Dermis blood vessel endothelial cell (primary cell): Measurements from ENCODE around the gene TXNDC8. TPM values are rescaled to one million over a fixed set of nuclear protein-coding genes. Genes with fewer than 3 reads are reported as not detected.
"Not testable (repeated sequence)": the region's sequence is repeated elsewhere in the genome, so short reads cannot be mapped to it uniquely, and the experiment has no call there.

ENCODE experiments used
- DNase-seq: peaks from one replicate; pipeline ENCODE4 v3.0.0; 2010
- total RNA-seq: library from RNA; depleted of rRNA; stranded (reverse); fragments of >200 nt; gene quantifications from 2 replicates; pipeline ENCODE4 v1.2.3, GENCODE V29; 2014

TXNDC8 gene
- total RNA-seq = not detected in 2 replicates

DNA sequence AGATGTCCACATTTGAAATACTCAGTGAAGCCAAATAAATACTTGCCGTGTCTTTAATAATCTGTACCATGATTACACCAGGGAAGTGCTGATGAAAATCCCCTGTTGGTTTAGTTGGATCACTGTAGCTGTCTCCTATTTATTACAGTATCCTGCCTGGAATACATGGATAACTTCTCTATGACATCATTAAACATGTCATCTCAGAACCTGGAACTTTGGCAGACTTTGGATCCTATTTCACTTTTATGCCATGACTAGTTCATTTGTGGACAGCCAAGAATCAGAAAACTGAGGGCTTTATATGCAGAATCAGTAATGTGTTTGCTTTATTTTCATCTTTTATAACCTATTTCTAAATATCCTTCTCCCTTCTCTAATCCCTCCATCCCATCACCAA lies at the start of gene TXNDC8:
Gene TXNDC8 (minus strand): TSS at position 137 of the 400 bp plus-strand sequence.
- DNase-seq = no peak

DNA sequence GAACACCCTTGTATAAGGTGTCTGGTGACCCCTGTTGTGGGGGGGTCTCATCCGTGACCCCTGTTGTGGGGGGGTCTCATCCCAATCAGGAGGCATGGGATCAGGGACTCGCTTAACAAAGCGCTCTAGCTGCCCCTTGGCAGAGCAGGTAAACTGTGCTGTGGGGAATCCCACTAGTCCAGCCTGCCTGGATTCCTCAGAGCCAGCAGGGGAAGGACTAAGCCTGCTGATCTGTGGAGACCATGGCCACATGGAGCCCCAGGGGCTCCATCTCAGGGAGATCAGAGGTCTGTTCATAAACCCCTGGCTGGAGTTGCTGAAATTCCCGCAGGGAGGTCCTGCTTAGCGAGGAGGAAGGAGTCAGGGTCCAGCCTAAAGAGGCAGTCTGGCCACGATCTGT lies 45.8 kb upstream of the TXNDC8 start:
- no peak for DNase-seq

DNA sequence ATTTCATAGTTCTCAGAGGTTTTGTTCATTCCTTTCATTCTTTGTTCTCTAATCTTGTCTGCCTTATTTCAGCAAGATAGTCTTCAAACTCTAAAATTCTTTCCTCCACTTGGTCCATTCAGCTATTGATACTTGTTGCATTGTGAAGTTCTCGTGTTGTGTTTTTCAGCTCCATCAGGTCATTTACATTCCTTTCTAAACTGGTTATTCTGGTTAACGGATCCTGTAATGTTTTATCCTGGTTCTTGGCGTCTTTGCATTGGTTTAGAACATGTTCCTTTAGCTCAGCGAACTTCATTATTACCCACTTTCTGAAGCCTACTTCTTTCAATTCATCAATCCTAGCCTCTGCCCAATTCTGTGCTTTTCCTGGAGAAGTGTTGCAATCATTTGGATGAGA lies 45.1 kb upstream of the TXNDC8 start:
- DNase-seq = no peak

DNA sequence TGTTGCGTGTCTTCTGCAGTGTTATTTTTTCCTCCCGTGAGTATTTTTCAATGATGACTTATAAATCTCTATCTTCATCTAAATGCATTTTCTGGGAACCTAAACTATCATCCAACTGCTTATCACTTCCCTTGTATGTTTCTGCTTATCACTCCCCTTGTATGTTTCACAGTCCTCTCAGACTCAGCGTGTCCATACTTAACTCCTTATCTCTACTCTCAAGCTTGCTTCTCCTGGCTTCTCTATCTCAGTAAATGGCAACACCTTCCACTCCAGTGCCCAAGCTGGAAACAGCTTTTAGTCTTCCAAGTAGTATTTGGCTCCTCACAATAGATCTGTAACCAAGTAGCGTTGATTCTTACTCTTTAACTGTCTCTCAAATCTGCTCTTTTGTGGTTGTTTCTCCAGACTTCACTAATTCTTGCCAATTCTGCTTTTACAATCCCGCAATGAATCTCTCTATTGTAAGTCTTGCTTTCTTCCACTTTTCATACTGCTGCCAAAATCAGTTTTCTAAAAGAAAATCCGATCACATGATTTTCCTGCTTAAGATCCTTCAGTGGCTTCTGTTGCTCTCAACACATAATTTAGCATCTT lies 33.8 kb upstream of the TXNDC8 start:
- DNase-seq = no peak

DNA sequence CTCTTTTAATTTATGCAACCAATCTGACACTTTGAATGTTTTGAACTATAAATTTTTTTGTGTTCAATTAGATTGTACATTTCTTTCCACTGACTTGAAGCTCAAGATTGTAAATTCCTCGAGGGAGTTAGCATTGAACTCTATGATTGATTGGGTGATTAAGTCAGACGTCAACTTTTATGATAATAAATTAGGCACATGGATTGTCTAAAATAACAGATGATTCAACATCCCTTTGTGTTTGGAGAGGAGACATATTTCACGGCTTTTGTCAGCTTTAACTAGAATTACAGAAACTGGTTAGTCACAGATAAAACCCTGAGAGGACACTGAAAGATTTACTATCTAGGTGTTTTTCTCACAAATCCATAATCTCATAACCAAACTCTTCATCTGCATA lies 32.7 kb upstream of the TXNDC8 start:
- no peak for DNase-seq

DNA sequence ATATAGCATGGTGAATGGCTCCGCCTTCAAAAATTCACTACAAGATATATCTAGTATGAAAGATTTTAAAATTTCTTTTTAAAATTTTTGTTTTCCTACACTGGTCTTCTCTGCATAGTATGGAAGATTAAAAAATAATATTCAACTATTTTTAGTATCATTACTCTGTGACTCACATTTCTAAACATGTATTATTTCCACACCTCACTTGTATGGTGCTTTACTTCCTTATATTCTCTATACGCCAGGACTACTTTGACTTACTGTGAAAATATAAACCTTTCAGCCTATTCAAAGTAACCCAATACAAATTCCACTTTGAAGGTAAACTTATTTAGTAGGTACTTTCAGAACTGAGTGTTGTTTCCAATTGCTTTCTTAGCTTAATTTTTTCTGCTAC lies 26.8 kb upstream of the TXNDC8 start:
- no peak for DNase-seq

DNA sequence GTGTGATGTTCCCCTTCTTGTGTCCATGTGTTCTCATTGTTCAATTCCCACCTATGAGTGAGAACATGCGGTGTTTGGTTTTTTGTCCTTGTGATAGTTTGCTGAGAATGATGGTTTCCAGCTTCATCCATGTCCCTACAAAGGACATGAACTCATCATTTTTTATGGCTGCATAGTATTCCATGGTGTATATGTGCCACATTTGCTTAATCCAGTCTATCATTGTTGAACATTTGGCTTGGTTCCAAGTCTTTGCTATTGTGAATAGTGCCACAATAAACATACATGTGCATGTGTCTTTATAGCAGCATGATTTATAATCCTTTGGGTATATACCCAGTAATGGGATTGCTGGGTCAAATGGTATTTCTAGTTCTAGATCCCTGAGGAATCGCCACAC lies 21.3 kb upstream of the TXNDC8 start:
- DNase-seq = not testable (repeated sequence)

DNA sequence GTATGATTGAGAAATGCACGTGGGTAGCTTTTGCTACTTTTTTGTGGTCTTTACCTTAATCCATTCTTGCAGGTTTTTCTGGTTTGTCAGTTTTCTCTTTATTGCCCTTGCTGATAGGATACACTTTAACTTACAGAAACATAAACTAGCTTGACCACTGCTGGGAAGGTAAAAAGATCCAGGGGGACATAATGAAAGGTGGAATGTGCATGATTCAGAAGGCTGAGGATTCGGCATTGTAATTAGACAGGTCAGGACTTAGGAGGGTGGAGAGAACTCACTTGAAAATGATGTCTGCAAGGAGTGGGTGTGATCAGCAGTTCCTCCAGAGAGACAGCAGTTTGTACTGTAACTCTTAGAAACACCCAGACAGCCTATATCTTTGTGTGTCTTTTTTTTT lies 19.8 kb upstream of the TXNDC8 start:
- no peak for DNase-seq

DNA sequence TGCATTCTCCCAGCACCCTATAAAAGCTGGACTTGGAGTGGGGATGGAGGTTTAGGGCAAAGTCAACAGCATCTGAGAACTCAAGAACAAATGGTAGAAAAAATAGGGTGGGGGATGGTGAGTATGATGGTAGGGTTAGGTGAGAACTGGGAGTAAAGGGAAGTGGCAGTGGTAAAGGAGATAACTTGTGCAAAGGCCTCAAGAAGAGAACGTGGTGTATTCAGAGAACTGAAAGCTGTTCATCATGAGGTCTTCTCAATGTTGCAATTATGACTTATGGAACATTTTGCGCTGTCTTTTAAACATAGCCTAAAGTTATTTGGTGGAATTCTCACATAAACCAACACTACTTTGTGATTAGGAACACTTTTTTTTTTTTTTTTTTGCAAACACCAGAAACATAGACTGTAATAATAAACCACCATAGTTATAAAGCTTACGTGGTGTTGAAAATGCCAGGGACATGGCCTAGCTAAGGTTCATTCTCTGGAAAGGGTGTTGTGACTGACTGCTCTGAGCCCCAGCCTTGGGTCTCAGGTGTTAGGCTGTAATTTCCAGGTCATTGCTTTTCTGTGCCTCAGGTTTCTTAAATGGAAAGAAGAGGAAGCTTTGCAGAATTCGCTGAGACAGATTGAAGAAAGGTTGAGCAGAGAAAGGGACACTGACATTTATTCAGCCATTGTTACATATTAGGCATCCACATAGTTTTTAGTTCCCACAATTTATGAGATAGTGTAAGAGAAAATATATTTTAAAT lies 19.2 kb upstream of the TXNDC8 start:
- no peak for DNase-seq

DNA sequence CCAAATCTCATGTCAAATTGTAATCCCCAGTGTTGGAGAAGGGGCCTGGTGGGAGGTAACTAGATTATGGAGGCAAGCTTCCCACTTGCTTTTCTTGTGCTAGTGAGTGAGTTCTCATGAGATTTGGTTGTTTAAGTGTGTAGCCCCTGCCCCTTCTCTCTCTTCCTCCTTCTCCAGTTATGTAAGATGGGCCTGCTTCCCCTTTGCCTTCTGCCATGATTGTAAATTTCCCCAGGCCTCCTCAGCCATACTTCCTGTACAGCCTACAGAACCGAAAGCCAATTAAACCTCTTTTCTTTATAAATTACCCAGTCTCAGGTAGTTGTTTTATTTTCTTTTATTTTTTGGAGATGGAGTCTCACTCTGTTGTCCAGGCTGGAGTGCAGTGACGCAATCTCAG lies 18.2 kb upstream of the TXNDC8 start:
- no peak for DNase-seq

DNA sequence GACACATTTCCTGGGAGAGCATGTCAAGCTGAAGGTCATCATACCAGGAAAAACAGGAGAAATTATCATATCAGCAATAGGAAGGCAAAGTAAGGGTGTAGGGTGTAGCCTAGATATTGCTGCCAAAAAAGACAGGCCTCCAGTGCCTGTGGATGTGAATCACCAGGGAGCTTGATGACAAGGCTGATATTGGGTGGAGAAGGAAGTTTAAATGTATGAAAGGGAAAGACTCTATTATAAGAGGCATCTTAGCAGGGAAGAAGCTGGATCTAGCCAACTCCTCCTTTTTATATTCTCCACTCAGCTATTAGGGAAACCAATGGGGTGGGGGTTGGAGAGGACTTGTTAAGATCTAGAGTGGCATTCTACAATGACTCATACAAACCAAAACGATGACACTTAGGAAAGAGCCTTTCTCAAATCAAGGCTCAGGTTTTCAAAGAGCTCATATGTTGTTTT lies 13.4 kb upstream of the TXNDC8 start:
- no peak for DNase-seq

DNA sequence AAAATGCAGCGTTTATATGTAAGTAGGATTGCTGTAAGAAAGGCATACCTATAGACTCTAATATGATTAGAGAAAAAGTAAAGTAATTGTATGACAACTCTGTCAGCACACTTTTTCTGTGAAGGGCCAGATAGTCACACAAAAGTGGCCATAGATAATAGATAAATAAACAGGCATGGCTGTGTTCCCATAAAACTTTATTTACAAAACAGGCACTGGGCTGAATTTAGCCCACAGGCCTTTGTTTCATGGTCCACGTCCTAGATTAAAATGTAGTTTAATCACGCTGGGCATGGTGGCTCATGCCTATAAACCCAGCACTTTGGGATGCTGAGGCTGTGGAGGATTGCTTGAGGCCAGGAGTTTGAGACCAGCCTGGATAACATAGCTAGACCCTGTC lies 8.7 kb upstream of the TXNDC8 start:
- DNase-seq = no peak

DNA sequence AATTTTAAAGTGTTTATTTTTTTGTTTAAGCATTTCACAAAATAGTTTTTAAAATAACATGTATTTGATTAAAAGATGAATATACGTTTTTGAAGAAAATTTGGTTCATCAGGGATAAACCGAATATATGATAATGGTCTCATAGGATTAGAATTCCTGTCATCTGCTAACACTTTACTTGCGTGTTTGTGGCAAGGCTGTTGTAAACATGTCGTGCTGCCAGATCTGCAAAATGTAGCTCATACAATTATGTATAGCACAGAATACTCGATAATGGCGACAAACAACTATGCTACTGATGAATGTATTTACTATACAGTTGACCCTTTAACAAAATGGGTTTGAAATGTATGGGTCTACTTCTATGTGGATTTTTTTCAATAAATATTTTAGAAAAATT lies 7.2 kb upstream of the TXNDC8 start:
- no peak for DNase-seq

DNA sequence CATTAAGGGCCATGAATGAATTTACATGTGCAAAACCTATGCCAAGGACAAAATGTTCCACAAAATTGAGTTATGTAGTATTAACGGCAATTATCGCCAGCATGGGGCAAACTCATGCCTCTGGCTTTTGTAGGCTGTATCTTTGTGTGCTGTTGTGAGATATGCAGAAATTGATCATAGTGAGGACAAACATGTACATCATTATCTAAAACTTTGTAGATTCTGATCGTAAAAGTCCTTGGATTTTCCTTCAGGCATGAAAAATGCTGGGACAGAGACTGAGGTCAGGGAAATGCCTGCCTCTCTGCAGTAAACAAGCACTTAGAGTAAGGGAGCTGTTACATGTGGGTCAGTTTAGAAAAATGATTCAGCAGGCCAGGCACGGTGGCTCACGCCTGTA lies 5.9 kb upstream of the TXNDC8 start:
- no peak for DNase-seq

DNA sequence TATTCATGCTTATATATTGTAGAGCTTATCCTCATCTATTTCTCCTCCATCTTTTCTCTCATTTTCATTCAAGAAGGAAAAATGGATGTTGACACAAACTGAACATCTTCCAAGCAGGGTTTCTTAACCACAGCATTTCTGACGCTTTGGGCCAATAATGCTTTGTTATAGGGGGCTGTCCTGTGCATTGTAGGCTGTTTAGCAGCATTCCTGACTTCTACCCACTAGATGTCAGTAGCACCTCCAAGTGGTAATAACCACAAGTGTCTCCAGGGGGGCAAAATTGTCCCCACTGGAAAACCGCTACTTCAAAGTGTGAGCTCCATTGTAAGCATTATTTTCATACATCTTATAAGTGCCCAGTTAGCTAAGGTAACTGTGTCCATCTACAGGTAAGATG lies 2.6 kb upstream of the TXNDC8 start:
- peak; percentile 7 for DNase-seq

DNA sequence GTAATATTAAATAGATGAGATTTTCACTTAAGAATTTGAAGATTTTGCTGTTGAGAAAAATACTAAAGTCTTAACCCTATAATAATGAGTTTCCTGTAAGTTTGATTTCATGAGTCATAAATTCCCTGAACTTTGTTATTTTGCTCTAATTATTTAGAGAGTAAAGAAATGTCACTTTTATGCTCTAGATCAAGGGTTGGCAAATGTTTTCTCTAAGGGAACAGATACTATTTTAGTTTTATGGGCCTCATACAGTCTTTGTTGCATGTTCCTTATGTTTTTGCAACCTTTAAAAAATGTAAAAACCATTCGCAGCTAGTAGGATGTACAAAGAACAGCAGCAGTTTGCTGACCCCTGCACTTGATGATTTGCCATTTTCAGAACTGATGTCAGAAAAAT lies 480 bp upstream of the TXNDC8 start:
- no peak for DNase-seq

DNA sequence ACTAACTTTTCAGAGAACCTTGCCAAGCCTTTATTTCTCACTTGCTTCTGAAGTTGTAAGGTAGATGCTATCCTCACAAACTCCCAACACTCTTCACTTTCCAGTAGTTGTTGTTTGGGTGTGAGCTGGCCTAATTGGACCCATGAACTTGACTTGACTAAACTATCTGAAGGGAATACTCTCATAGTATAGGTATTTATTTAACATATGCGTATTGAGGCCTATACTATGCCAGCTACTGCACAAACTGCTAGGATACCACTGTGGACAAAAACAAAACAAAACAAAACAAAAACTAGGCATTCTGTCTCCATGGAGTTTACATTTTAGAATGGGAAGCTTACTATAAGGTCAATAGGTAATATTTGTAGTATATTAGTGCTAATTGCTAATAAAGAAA lies 1.3 kb downstream of the TXNDC8 start:
- no peak for DNase-seq

DNA sequence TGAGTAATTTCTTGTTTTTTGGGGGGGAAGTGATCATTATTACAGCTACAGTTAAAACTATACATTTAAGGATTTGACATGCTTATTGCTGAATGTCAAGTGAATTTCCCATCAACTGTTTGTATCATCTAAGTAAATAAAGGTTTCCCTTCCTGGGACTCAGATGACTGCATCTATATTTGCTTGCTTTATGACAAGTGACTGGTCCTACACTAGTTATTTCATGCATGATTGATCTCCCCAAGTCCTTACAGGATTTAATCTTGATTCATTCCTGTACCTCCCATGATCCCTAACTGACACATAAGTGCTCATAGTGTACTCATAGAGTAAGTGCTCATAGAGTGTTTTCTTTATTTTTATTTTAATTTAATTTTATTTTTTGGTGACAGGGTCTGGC lies 2.8 kb downstream of the TXNDC8 start:
- DNase-seq = no peak

DNA sequence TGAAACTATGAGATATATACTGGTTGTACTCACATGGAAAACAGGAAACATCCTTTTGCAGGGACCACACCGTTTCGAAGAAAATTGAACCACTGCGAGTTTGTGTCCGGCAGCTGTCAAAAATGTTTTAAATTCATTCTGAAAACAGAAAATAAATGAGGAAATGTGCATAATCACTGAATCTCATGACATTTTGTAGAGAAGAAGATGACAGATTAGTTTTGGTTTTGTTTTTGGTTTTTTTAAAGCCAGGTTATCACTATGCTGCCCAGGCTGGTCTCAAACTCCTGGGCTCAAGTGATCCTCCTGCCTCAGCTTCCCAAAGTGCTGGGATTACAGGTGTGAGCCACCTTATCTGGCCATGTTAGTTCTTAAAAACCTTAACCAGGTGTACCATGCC lies 3.5 kb downstream of the TXNDC8 start:
- DNase-seq = no peak

DNA sequence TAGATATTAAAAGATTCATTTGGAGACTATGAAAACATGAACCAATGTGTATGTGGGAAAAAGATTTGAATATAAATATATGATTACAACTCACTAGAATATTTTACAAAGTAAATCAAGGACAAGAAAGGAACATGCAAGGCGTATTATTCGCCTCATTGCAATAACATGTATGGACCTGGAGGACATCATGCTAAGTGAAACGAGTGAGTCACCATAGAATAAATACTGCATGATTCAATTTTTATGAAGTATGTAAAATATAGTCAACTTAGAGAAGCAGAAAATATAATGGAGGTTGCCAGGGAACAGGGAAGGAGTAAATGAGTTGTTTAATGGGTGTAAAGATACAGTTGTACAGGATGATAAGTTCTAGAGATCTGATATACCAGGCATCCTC lies 4.9 kb downstream of the TXNDC8 start:
- no peak for DNase-seq

DNA sequence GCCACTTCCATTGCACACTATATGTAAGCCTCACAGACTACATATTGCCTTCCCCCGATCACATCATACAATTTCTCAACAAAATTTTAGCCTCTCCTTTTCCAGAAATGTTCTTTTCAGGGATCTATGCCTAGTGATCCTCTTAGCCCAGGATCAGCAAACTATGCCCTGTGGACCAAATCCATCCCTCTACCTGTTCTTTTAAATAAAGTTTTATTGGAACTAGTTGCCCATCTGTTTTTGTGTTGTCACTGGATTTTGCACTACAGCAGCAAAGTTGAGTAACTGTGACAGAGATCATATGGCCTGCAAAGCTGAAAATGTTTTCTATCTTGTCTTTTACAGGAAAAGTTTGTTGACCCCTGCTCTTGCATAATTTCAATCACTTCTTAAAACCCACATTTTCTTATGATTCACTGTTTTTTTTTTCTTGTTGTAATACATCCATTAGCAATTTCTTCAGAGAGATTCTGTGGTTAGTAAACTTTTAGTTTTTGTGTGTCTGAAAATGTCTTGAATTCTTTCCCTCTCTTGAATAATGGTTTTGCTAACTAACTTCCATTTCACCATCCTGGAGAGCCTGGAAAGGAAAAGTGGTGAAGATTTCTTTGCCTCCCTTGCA lies 7.1 kb downstream of the TXNDC8 start:
- no peak for DNase-seq

DNA sequence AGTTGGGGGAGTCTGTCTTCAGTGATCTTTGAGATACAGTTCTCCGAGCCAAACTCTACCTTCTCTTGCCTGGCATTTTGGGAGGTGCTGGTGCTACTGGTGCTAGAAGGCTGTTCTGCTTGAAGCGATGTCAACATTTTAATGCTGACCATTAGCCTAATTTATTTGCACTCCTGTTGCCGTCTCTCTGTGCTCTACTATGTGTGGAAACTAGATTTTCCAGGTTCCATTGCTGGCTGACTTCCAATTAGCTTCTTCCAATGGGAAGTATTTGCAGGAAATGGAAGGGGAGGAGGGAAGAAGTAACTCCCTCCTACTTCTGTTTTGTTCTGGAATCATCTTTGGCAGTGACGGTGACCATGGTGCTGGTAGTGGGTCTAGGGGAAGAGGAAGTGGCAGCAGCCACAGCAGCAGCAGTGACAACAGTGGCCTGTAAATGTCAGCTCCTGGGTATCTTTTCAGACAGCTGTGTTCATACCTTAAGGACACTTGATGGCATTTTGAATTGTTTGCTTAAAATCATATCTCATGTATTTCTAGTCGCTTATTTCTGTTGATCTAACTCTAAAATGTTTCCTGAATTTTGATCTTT lies 7.9 kb downstream of the TXNDC8 start:
- no peak for DNase-seq

DNA sequence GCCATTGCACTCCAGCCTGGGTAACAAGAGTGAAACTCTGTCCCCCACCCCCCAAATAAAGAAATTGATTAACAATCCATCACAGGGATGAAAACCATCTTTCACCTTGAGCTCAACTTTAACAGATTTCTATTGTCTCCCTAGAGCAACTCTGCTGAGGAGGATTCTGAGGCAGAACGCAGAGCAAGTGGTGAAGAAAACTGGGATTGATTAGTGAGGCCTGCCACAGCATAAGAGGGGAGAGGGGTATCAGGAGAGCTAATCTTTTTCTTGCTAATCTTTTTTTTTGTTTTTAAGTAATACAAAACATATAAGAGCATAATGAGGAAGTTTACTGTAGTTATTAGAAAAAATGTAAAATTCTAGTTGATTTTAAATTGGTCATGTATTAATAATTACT lies 8.9 kb downstream of the TXNDC8 start:
- no peak for DNase-seq

DNA sequence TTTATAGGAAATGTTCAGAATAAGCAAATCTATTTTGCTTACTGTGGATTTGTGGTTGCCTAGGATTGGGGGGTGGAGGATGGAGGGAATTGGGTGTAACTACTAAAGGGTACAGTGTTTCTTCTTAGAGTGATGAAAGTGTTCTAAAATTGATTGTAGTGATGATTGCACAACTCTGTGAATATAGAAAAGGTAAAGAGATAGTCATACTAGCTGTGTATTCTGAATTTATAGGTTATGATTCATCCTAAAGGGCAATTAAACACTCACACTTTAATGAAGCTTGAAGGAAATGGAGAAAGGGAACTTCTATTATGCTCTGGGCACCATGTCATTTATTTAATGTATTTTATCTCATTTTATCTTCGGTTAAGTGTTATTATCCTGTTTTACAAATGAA lies 9.9 kb downstream of the TXNDC8 start:
- no peak for DNase-seq
